Kidney (tissue), 14 donors: ENCODE measurements around the gene PCDHA1. TPM values are rescaled to one million over a fixed set of nuclear protein-coding genes. Genes with fewer than 3 reads are reported as not detected.

ENCODE experiments used
- DNase-seq, 5 donors: peaks; one replicate each; pipeline ENCODE4 v3.0.0-alpha.2; 2013 to 2020
- FAIRE-seq: peaks from 2 replicates; lab custom pipeline; 2012; peaks lifted over from hg19 to GRCh38; lab: Jason Lieb, UNC
- H3K27ac ChIP-seq, 2 donors: one replicate each; pipeline ENCODE4 v1.7.0; 2013; ENCODE audit warnings: low read depth in 2 of 2, low read length in 2 of 2, inconsistent platforms in 1 of 2
- H3K27me3 ChIP-seq: one replicate; pipeline ENCODE4 v1.7.1; 2013; ENCODE audit warnings: low read length, inconsistent platforms; ENCODE audit not compliant: control insufficient read depth, insufficient read depth
- H3K36me3 ChIP-seq, 3 donors: one replicate each; pipeline versions ENCODE4 v1.7.0 to v1.7.1; 2013; ENCODE audit warnings: low read length in 3 of 3, control low read depth in 1 of 3, inconsistent platforms in 1 of 3; ENCODE audit not compliant: insufficient read depth in 3 of 3, control insufficient read depth in 2 of 3
- H3K4me1 ChIP-seq, 3 donors: one replicate each; pipeline versions ENCODE4 v1.7.0 to v1.7.1; 2013; ENCODE audit warnings: low read length in 3 of 3, inconsistent platforms in 1 of 3, low read depth in 1 of 3; ENCODE audit not compliant: control insufficient read depth in 2 of 3, insufficient read depth in 2 of 3
- H3K4me3 ChIP-seq, 3 donors: one replicate each; pipeline versions ENCODE4 v1.7.0 to v1.8.1; 2013; ENCODE audit warnings: low read length in 3 of 3, control low read depth in 1 of 3, inconsistent platforms in 1 of 3
- H3K9ac ChIP-seq, 3 donors: one replicate each; pipeline versions ENCODE4 v1.7.0 to v1.7.1; 2013; ENCODE audit warnings: low read length in 3 of 3, control low read depth in 1 of 3, inconsistent platforms in 1 of 3
- H3K9me3 ChIP-seq, 3 donors: one replicate each; pipeline versions ENCODE4 v1.7.0 to v1.7.1; 2013; ENCODE audit warnings: low read length in 3 of 3, control low read depth in 1 of 3, inconsistent platforms in 1 of 3; ENCODE audit not compliant: control insufficient read depth in 2 of 3, insufficient read depth in 1 of 3
- intact Hi-C: fragments of 100-400 bp; cut with DNase I; formaldehyde crosslinking; loops from one replicate; pipeline ENCODE4 v1.11.1; 2022
- polyA plus RNA-seq: library from polyadenylated mRNA; stranded (reverse); fragments of 350-450 nt; fragmentation: Illumina TruSeq; extraction: RNeasy Lipid Tissue Mini Kit (QIAGEN cat#74804); gene quantifications from one replicate; pipeline ENCODE4 v1.2.3, GENCODE V29; 2014; ENCODE audit warnings: low read depth, low replicate concordance; ENCODE audit not compliant: insufficient read depth
- total RNA-seq: library from RNA; stranded (reverse); fragmentation: NEBNext Ultra II Directional; extraction: Animal tissue kit (Norgen Biotek cat#: 25700); gene quantifications from one replicate; pipeline ENCODE4 v1.2.1, GENCODE V29; 2021
- TF ChIP-seq, protein P1 (sequence below): IDR thresholded peaks from 3 replicates; pipeline ENCODE4 v1.5.1; 2012; ENCODE audit warnings: mild to moderate bottlenecking, moderate library complexity, borderline replicate concordance; ENCODE audit not compliant: insufficient read depth; ENCODE audit errors: extremely low read depth
- donor health status: control.
- donor health status: control.
- donor health status: control.
- donor health status: control.
- donor health status: control.
- donor health status: DM: yes; HTN: yes; CAD: no.
- donor health status: Normal renal cell carcinoma (clear cell type).

The PCDHA1 gene
- total and polyA plus RNA-seq, 2 donors from 2014 or later = 0.13 TPM; not detected in 1

DNA sequence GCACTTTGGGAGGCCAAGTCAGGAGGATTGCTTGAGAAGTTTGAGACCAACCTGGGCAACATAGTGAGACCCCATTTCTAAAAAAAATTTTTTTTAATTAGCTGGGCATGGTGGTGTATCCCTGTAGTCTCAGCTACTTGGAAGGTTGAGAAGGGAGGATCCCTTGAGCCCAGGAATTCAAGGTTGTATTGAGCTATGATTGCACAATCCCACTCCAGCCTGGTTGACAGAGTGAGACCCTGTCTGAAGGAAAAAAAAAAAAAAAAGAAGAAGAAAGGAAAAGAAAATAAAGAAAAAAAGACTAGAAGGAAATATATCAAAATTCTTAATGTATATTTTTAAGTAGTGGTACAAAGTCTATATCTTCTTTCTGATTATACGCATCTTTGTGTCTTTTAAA lies 236.4 kb downstream of the PCDHA1 start:
- TF ChIP-seq, protein P1, sequence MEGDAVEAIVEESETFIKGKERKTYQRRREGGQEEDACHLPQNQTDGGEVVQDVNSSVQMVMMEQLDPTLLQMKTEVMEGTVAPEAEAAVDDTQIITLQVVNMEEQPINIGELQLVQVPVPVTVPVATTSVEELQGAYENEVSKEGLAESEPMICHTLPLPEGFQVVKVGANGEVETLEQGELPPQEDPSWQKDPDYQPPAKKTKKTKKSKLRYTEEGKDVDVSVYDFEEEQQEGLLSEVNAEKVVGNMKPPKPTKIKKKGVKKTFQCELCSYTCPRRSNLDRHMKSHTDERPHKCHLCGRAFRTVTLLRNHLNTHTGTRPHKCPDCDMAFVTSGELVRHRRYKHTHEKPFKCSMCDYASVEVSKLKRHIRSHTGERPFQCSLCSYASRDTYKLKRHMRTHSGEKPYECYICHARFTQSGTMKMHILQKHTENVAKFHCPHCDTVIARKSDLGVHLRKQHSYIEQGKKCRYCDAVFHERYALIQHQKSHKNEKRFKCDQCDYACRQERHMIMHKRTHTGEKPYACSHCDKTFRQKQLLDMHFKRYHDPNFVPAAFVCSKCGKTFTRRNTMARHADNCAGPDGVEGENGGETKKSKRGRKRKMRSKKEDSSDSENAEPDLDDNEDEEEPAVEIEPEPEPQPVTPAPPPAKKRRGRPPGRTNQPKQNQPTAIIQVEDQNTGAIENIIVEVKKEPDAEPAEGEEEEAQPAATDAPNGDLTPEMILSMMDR = no peak
- Histone ChIP-seq H3K36me3 (no peaks in the 10 kb centered on the region), H3K9me3 (no peaks in the 10 kb centered on the region), H3K4me3 (no peak overlapping the region), H3K9ac (no peak overlapping the region), H3K4me1 (no peaks in the 10 kb centered on the region), H3K27me3 (no peaks in the 10 kb centered on the region), H3K27ac (no peak overlapping the region)
- FAIRE-seq = no peak
- intact Hi-C loops = no loop called here
- no peak for DNase-seq

DNA sequence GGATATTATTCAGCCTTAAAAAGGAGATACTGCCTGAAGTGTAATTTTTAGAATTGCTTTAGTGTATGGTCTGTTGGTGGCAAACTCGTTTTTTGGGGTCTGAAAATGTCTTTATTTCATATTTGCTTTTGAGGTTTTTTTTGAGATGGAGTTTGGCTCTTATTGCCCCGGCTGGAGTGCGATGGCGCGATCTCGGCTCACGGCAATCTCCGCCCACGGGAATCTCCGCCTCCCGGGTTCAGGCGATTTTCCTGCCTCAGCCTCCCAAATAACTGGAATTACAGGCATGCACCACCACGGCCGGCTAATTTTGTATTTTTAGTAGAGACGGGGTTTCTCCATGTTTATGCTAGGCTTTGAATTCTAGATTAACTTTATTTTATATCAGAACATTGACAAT lies 245.1 kb downstream of the PCDHA1 start:
- no peaks in the 10 kb centered on the region for H3K27me3 ChIP-seq
- no peak overlapping the region for H3K9ac ChIP-seq
- H3K4me3 ChIP-seq = no peak overlapping the region
- DNase-seq (no peak), FAIRE-seq (no peak)
- intact Hi-C loops = no loop called here
- H3K27ac ChIP-seq = no peak overlapping the region
- H3K36me3 ChIP-seq = no peaks in the 10 kb centered on the region
- no peaks in the 10 kb centered on the region for H3K4me1 ChIP-seq
- H3K9me3 ChIP-seq = no peaks in the 10 kb centered on the region
- TF ChIP-seq, protein P1 = no peak

DNA sequence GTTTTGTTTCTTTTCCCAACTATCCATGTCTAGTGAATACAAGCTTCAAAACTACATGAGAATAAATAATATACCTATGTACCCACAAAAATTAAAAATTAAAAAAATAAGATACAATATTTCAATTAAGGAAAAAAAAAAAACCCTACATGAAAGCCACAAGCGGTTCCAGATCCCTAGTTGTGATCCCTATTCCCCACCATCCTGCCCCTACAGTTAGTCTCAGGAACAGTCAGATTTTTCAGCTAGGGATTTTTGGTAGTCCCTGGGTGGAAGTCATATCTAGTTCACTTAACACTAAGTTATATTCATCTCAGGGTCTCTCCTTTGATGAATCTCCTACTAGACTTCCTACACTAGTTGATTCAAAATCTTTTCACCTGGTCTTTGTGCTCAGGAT lies 246.7 kb downstream of the PCDHA1 start:
- TF ChIP-seq, protein P1 = no peak
- DNase-seq (no peak), FAIRE-seq (no peak)
- H3K36me3 ChIP-seq = no peaks in the 10 kb centered on the region
- no peaks in the 10 kb centered on the region for H3K4me1 ChIP-seq
- H3K9ac ChIP-seq = no peak overlapping the region
- no peak overlapping the region for H3K27ac ChIP-seq
- intact Hi-C loops = no loop called here
- H3K9me3 ChIP-seq = no peaks in the 10 kb centered on the region
- no peak overlapping the region for H3K4me3 ChIP-seq
- H3K27me3 ChIP-seq = no peaks in the 10 kb centered on the region

DNA sequence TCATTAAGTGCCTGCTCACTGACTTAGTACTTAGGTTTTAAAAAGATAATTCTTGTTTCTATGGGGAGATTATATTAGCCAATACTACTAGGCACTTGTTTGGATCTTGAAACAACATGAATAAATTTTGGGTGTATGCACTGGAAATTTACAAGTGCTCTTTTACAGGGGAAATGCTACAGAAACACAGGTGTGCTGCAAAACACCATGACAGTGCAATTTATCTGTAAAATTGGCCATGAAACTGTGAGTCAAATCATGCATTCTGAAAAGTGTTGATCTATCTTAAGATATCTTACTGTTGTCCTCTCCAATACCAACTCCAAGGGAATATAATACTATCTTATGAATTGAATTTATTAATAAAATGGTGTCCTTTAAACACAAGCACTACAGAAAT lies 253.1 kb downstream of the PCDHA1 start:
- intact Hi-C loops = no loop called here
- H3K27me3 ChIP-seq = no peaks in the 10 kb centered on the region
- no peaks in the 10 kb centered on the region for H3K36me3 ChIP-seq
- no peak overlapping the region for H3K9ac ChIP-seq
- no peak for DNase-seq
- no peak overlapping the region for H3K4me3 ChIP-seq
- no peak for FAIRE-seq
- no peak overlapping the region for H3K27ac ChIP-seq
- no peaks in the 10 kb centered on the region for H3K9me3 ChIP-seq
- TF ChIP-seq, protein P1 = no peak
- H3K4me1 ChIP-seq = no peaks in the 10 kb centered on the region
